NB4 (cell line): ENCODE results near the gene FAM184A.

Experiments used
- CTCF ChIP-seq: IDR thresholded peaks from one replicate; pipeline ENCODE4 v1.5.1; 2012; ENCODE audit warnings: low read depth, low read length
- POLR2A ChIP-seq: IDR thresholded peaks from 2 replicates; pipeline ENCODE4 v1.6.1; 2011; ENCODE audit warnings: mild to moderate bottlenecking; ENCODE audit not compliant: insufficient read length; ENCODE audit errors: extremely low read depth

- TF ChIP-seq POLR2A (no peak), CTCF (no peak)
Measured at GRCh38 chr6:119024111-119024510, 54.4 kb downstream of the FAM184A start.
